OCI-LY7 (cell line): ENCODE results near the gene CARD14. TPM values are rescaled to one million over a fixed set of nuclear protein-coding genes. Genes with fewer than 3 reads are reported as not detected.

ENCODE experiments used
- BruUV-seq: library from RNA; stranded (reverse); fragments of 400-500 nt; replicated peaks from 2 replicates; lab custom pipeline; 2021; lab: Mats Ljungman, UMichigan
- CTCF ChIA-PET: fragments of 300-600 bp; sonication (Branson Sonifier 250); formaldehyde crosslinking; loops from one replicate; lab custom pipeline; 2022; ENCODE audit warnings: antibody characterized with exemption; ENCODE audit not compliant: unreplicated experiment; lab: Charles Lee
- POLR2A ChIA-PET: fragments of 300-600 bp; sonication (Branson Sonifier 250); formaldehyde crosslinking; loops from one replicate; lab custom pipeline; 2022; ENCODE audit warnings: antibody characterized with exemption; lab: Charles Lee
- DNase-seq: peaks from one replicate; pipeline ENCODE4 v3.0.0-alpha.2; 2015; ENCODE audit warnings: low spot score
- H2AFZ ChIP-seq: fragments of 200-600 bp; sonication (generic), shearing (Covaris generic); 2 replicates; pipeline ENCODE4 v1.6.1; 2014; ENCODE audit warnings: mild to moderate bottlenecking, antibody characterized with exemption, low read length, moderate library complexity
- H3K27ac ChIP-seq: fragments of 200-600 bp; sonication (generic); 2 replicates; pipeline ENCODE4 v1.5.1; 2014; ENCODE audit warnings: mixed run types, low read depth, mild to moderate bottlenecking, moderate library complexity, low read length, inconsistent platforms; ENCODE audit not compliant: poor library complexity, severe bottlenecking
- H3K36me3 ChIP-seq: fragments of 200-600 bp; sonication (generic); 2 replicates; pipeline ENCODE4 v1.6.1; 2014; ENCODE audit warnings: mild to moderate bottlenecking, antibody characterized with exemption, low read length, moderate library complexity, mixed read lengths; ENCODE audit not compliant: insufficient read depth
- H3K4me1 ChIP-seq: fragments of 200-600 bp; sonication (generic); 2 replicates; pipeline ENCODE4 v1.5.1; 2014; ENCODE audit warnings: mild to moderate bottlenecking, low read length; ENCODE audit not compliant: insufficient read depth, poor library complexity, severe bottlenecking
- H3K4me2 ChIP-seq: fragments of 200-600 bp; sonication (generic); 2 replicates; pipeline ENCODE4 v1.6.1; 2014; ENCODE audit warnings: mild to moderate bottlenecking, low read length
- H3K4me3 ChIP-seq: fragments of 200-600 bp; sonication (generic); 2 replicates; pipeline ENCODE4 v1.5.1; 2014; ENCODE audit warnings: mild to moderate bottlenecking, low read depth, low read length; ENCODE audit not compliant: poor library complexity, severe bottlenecking
- H3K79me2 ChIP-seq: fragments of 200-600 bp; sonication (generic); 2 replicates; pipeline ENCODE4 v1.6.1; 2016; ENCODE audit warnings: low read depth, mild to moderate bottlenecking, low read length, moderate library complexity, mixed read lengths; ENCODE audit not compliant: insufficient read depth
- H3K9me2 ChIP-seq: fragments of 200-600 bp; sonication (generic); 2 replicates; pipeline ENCODE4 v1.6.1; 2016; ENCODE audit warnings: mild to moderate bottlenecking, low read length, mixed read lengths; ENCODE audit not compliant: insufficient read depth
- H3K9me3 ChIP-seq: fragments of 200-600 bp; sonication (generic); 2 replicates; pipeline ENCODE4 v1.6.1; 2014; ENCODE audit warnings: mild to moderate bottlenecking, mixed run types, low read length, mixed read lengths
- H4K20me1 ChIP-seq: fragments of 200-600 bp; sonication (generic); 2 replicates; pipeline ENCODE4 v1.6.1; 2014; ENCODE audit warnings: mild to moderate bottlenecking, antibody characterized with exemption, low read length, moderate library complexity, mixed read lengths; ENCODE audit not compliant: insufficient read depth
- EZH2phosphoT487 ChIP-seq: fragments of 200-600 bp; sonication (generic); IDR thresholded peaks from 2 replicates; pipeline ENCODE4 v1.6.1; 2018; ENCODE audit warnings: low read depth, borderline replicate concordance, mild to moderate bottlenecking, mixed run types, antibody characterized with exemption, low read length, moderate library complexity, mixed read lengths
- intact Hi-C: fragments of 100-400 bp; cut with micrococcal nuclease; formaldehyde crosslinking; loops from one replicate; pipeline ENCODE4 v1.10.0; 2022; ENCODE audit not compliant: unreplicated experiment
- total RNA-seq, 2 experiments: library from RNA; depleted of rRNA in 1 of 2; stranded (reverse); fragments of >200 nt in 1 of 2; shearing (Covaris generic) in 1 of 2; gene quantifications; 2 replicates each; pipeline ENCODE4 v1.2.3, GENCODE V29; 2014 to 2022
- TF ChIP-seq, protein P1 (sequence below): fragments of 200-600 bp; sonication (generic); conservative IDR thresholded peaks from 2 replicates; pipeline ENCODE4 v1.5.1; 2014; ENCODE audit warnings: mild to moderate bottlenecking, antibody characterized with exemption, low read length, moderate library complexity, mixed read lengths

CARD14 gene
- total RNA-seq, 2 experiments from 2014 or later: not detected

- TF ChIP-seq EZH2phosphoT487: no peak
- TF ChIP-seq, protein P1, sequence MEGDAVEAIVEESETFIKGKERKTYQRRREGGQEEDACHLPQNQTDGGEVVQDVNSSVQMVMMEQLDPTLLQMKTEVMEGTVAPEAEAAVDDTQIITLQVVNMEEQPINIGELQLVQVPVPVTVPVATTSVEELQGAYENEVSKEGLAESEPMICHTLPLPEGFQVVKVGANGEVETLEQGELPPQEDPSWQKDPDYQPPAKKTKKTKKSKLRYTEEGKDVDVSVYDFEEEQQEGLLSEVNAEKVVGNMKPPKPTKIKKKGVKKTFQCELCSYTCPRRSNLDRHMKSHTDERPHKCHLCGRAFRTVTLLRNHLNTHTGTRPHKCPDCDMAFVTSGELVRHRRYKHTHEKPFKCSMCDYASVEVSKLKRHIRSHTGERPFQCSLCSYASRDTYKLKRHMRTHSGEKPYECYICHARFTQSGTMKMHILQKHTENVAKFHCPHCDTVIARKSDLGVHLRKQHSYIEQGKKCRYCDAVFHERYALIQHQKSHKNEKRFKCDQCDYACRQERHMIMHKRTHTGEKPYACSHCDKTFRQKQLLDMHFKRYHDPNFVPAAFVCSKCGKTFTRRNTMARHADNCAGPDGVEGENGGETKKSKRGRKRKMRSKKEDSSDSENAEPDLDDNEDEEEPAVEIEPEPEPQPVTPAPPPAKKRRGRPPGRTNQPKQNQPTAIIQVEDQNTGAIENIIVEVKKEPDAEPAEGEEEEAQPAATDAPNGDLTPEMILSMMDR: no peak
- no peak overlapping the region for H2AFZ ChIP-seq
- no peaks in the 10 kb centered on the region for H4K20me1 ChIP-seq
- no peaks in the 10 kb centered on the region for H3K79me2 ChIP-seq
- no peaks in the 10 kb centered on the region for H3K4me1 ChIP-seq
- no peaks in the 10 kb centered on the region for H3K9me3 ChIP-seq
- no peak overlapping the region for H3K4me2 ChIP-seq
- no peak overlapping the region for H3K27ac ChIP-seq
- POLR2A ChIA-PET: no interaction called here
- no peaks in the 10 kb centered on the region for H3K9me2 ChIP-seq
- no peak for DNase-seq
- H3K36me3 ChIP-seq: peaks cover 11% of the 10 kb centered on the region
- H3K4me3 ChIP-seq: no peak overlapping the region
- intact Hi-C loops: no loop called here
- BruUV-seq: no TSS peak
- CTCF ChIA-PET: no interaction called here
These were observed 42.7 kb downstream of the CARD14 start for GRCh38 chr17:80212511-80212910.

GRCh38 chr17:80212962-80213642 is 43.3 kb downstream of the CARD14 start:
- H2AFZ ChIP-seq: no peak overlapping the region
- CTCF ChIA-PET: no interaction called here
- no peaks in the 10 kb centered on the region for H3K9me2 ChIP-seq
- no peak overlapping the region for H3K4me3 ChIP-seq
- no TSS peak for BruUV-seq
- H3K27ac ChIP-seq: no peak overlapping the region
- no peaks in the 10 kb centered on the region for H3K4me1 ChIP-seq
- no peak overlapping the region for H3K4me2 ChIP-seq
- POLR2A ChIA-PET: no interaction called here
- no peaks in the 10 kb centered on the region for H4K20me1 ChIP-seq
- H3K79me2 ChIP-seq: no peaks in the 10 kb centered on the region
- intact Hi-C loops: no loop called here
- H3K36me3 ChIP-seq: peaks cover 11% of the 10 kb centered on the region
- no peak for TF ChIP-seq EZH2phosphoT487
- TF ChIP-seq, protein P1: no peak
- DNase-seq: no peak
- no peaks in the 10 kb centered on the region for H3K9me3 ChIP-seq

GRCh38 chr17:80213643-80213975 is 43.8 kb downstream of the CARD14 start:
- intact Hi-C loops: no loop called here
- no peak for DNase-seq
- no TSS peak for BruUV-seq
- Histone ChIP-seq H2AFZ (no peak overlapping the region), H4K20me1 (no peaks in the 10 kb centered on the region), H3K9me2 (no peaks in the 10 kb centered on the region), H3K4me1 (no peaks in the 10 kb centered on the region), H3K79me2 (no peaks in the 10 kb centered on the region), H3K4me2 (no peak overlapping the region), H3K4me3 (no peak overlapping the region), H3K27ac (no peak overlapping the region), H3K36me3 (peaks cover 11% of the 10 kb centered on the region), H3K9me3 (no peaks in the 10 kb centered on the region)
- CTCF ChIA-PET: no interaction called here
- TF ChIP-seq, protein P1: no peak
- TF ChIP-seq EZH2phosphoT487: no peak
- POLR2A ChIA-PET: no interaction called here
